Mesodermal cell (in vitro differentiated cells): ENCODE data around the gene ZNF816.
A peak's percentile ranks its signal among the peaks of the same experiment; 100 is the strongest.
"Not testable (repeated sequence)": the region's sequence is repeated elsewhere in the genome, so short reads cannot be mapped to it uniquely, and the experiment has no call there.

Source experiments
- H3K27ac ChIP-seq: 2 replicates; pipeline ENCODE4 v1.7.0; 2013; ENCODE audit warnings: mild to moderate bottlenecking, low read depth, low read length, moderate library complexity; ENCODE audit not compliant: severe bottlenecking
- H3K36me3 ChIP-seq: 2 replicates; pipeline ENCODE4 v1.7.1; 2013; ENCODE audit warnings: mild to moderate bottlenecking, low read length, moderate library complexity; ENCODE audit not compliant: control insufficient read depth, insufficient read depth
- H3K4me1 ChIP-seq: one replicate; pipeline ENCODE4 v1.7.1; 2013; ENCODE audit warnings: mild to moderate bottlenecking, low read length; ENCODE audit not compliant: insufficient read depth, control insufficient read depth, poor library complexity, severe bottlenecking
- H3K4me3 ChIP-seq: 2 replicates; pipeline ENCODE4 v1.7.0; 2013; ENCODE audit warnings: low read length, control low read depth, mild to moderate bottlenecking; ENCODE audit not compliant: insufficient read depth, poor library complexity, severe bottlenecking; ENCODE audit errors: extremely low read depth
- H3K9me3 ChIP-seq: 2 replicates; pipeline ENCODE4 v1.7.1; 2013; ENCODE audit warnings: mild to moderate bottlenecking, low read length, moderate library complexity; ENCODE audit not compliant: control insufficient read depth
- WGBS, 2 experiments: methylation state at CpG; one replicate each; pipeline ENCODE4 v1.1.5; 2013; ENCODE audit warnings: missing lambda C conversion rate in 2 of 2; ENCODE audit not compliant: insufficient coverage in 2 of 2; 5-methylcytosine and 5-hydroxymethylcytosine counted together

Gene ZNF816

DNA sequence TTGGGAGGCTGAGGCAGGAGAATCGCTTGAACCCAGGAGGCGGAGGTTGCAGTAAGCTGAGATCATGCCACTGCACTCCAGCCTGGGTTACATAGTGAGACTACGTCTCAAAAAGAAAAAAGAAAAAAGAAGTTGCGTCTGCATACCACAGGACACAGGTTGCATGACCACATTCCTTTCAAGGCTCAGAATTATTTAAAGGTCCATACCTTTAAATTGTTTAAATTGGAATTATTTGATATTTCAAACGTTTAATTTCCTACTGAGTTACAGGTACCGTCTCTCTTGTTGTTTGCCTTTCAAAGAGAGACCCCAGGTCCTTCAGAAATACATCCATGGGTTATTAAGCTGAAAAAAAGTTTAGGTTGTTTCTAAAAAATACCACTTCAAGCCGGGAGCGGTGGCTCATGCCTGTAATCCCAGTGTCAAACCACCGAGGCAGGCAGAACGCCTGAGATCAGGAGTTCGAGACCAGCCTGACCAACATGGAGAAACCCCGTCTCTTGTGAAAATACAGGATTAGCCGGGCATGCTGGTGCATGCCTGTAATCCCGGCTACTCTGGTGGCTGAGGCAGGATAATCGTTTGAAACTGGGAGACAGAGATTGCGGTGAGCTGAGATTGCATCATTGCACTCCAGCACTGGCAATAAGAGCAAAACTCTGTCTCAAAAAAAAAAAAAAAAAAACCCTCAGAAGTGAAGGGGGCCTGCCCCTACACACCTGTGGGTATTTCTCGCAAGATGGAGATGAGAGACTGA, 18.6 kb downstream of the ZNF816 start:
- H3K36me3 ChIP-seq = peaks cover 14% of the 10 kb centered on the region
- no peak overlapping the region for H3K4me3 ChIP-seq
- no peak overlapping the region for H3K27ac ChIP-seq
- peaks cover 30% of the 10 kb centered on the region for H3K9me3 ChIP-seq
- no peaks in the 10 kb centered on the region for H3K4me1 ChIP-seq
- WGBS, 2 experiments = 93% methylated on average over 13 of the region's 17 CpGs

DNA sequence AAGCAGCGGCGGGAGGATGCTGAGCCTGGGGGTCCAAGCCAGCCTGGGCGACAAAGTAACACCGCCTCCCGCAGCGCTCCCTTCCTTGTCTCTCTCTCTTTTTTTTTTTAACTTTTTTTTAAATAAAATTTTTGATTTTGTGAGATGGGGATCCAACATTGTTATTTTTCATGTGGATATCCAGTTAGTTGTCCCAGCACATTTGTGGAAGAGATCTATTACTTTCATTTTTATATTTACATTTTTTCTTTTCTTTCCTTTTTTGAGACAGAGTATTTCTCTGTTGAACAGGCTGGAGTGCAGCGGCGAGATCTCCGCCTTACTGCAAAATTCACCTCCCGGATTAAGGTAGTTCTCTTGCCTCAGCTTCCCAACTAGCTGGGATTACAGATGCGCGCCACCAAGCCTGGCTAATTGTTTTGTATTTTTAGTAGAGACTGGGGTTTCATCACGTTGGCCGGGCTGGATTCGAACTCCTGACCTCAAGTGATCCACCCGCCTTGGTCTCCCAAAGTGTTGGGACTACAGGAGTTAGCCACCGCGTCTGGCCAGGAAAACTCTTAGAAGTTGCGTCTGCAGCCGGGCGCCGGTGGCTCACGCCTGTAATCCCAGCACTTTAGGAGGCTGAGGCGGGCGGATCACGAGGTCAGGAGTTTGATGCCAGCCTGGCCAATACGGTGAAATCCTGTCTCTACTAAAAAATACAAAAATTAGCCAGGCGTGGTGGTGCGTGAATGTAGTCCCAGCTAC, 19.4 kb downstream of the ZNF816 start:
- peak overlapping the region; percentile 73 for H3K4me3 ChIP-seq
- H3K9me3 ChIP-seq = peaks cover 23% of the 10 kb centered on the region
- H3K36me3 ChIP-seq = peaks cover 11% of the 10 kb centered on the region
- peak overlapping the region; percentile 91 for H3K27ac ChIP-seq
- no peaks in the 10 kb centered on the region for H3K4me1 ChIP-seq
- 83 to 93% methylated on average over 18 to 19 of the region's 29 CpGs for WGBS, 2 experiments

DNA sequence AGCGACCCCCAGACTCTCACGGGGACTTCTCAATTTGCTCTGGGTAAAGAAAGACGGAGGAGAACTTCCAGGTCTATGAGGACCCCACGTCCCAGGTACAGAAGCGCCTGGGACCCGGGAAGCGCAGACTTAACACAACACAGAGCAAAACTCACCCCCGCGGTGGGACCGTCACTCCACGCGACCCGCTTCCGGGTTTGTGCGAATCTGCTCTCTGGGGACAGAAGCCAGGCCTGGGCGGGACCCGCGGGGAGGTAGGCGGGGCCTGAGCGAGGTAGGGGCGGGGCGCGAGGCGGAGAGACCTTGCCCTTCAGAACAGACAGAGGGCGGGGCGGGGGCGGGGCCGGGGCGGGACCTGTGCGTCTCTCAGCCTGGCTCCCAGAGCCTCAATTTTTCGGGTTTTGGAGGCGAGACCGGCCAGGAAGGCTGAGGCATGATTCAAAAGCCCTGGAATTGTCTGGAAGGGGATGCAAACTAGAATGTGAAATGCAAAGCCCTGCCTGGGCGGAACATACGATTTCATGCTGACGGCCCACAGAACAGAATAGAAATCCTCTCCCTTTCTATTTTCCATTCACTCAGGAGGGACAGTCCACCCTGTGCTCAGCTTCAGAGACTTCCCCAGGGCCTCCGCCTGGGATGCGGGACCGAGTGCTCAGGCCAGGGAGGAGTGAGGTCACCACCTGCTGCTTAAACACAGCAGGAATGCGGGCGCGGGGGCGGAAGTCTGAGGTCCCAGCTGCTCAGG, 20.1 kb downstream of the ZNF816 start:
- Histone ChIP-seq H3K27ac (peak overlapping the region; percentile 91), H3K9me3 (peaks cover 19% of the 10 kb centered on the region), H3K36me3 (peaks cover 8% of the 10 kb centered on the region), H3K4me3 (peak overlapping the region; percentile 73), H3K4me1 (no peaks in the 10 kb centered on the region)
- WGBS, 2 experiments = 1% methylated on average over 23 to 26 of the region's 43 CpGs

DNA sequence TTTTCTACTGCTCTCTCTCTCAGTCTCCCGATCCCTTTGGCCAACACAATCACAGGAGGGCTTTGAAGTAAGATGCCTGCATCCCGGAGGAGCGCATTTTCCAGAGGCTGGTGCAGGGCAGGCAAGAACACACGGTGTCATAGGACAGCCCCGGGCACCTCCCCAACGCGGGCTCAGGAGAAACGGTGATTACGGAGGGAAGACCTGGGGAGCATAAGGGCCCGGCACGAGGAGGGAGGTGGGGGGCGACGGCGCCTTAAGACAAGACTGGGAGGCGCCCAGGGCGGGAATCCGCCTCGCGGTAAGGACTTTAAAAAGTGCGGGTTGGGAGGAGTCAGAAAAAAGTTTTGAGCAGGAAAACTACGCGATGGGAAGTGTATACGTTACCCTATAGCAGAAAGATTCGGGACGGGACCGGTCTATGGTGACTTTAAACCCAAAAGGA, 20.7 kb downstream of the ZNF816 start:
- no peaks in the 10 kb centered on the region for H3K4me1 ChIP-seq
- peaks cover 14% of the 10 kb centered on the region for H3K9me3 ChIP-seq
- 1% methylated on average over 21 to 25 of the region's 26 CpGs for WGBS, 2 experiments
- H3K27ac ChIP-seq = peak overlapping the region; percentile 91
- peaks cover 8% of the 10 kb centered on the region for H3K36me3 ChIP-seq
- peak overlapping the region; percentile 73 for H3K4me3 ChIP-seq

DNA sequence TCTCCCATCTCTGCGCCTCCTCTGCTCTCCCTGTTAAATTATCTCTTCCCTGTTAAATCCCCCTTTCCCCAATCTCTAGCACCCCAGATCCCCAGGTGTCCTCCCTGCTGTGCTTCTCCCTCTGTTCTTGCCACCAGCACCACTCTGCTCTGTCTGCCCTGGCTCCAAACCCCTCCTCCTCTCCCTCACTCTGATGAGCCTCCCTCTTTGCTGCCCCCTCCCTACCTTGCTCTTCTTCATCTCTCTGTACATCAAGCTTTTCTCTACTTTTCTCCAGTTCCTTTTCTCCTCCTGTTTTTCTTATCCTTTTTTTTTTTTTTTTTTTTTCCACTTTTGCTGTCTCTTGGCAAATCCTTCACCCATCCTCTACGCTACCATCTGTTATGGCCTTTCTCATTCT, 21.2 kb downstream of the ZNF816 start:
- H3K27ac ChIP-seq = peak overlapping the region; percentile 91
- H3K9me3 ChIP-seq, H3K36me3 ChIP-seq, H3K4me1 ChIP-seq: not testable (repeated sequence)
- peak overlapping the region; percentile 73 for H3K4me3 ChIP-seq
- 73 to 83% methylated on average over 1 of the region's 2 CpGs for WGBS, 2 experiments

DNA sequence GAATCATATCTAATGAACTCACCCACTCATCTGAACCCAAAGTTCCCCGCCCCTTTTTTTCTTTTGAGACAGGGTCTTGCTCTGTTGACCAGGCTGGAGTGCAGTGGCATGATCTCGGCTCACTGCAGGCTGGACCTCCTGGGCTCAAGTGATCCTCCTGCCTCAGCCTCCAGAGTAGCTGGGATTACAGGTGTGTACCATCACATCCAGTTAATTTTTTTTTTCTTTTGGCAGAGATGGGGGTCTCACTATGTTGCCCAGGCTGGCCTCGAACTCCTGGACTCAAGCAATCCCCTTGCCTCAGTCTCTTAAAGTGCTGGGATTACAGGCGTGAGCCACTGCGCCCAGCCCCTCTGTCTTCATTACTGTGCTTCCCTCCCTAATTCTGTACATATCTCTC, 21.8 kb downstream of the ZNF816 start:
- not testable (repeated sequence) for H3K27ac ChIP-seq, H3K9me3 ChIP-seq, H3K36me3 ChIP-seq, H3K4me1 ChIP-seq, H3K4me3 ChIP-seq
- WGBS, 2 experiments = 85 to 90% methylated on average over 4 to 5 of the region's 5 CpGs

DNA sequence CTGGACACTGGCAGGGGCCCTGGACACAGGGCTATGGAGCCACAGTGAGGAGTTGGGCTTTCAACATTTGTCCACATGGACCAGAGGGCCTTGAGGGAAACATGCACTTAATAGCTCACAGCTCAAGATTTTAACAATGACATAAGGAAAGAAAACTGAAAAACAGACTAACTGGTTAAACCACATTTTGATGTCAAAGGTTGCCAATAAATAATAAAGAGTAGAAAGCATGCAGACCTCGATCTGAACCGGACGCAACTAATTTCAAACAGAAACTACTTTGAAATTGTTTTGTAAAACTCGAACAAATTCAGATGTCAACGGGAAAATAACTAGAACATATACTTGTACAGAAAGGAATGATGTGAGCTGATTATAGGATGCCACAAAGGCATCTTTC, 23.9 kb downstream of the ZNF816 start:
- Histone ChIP-seq H3K9me3 (no peaks in the 10 kb centered on the region), H3K4me1 (peaks cover 6% of the 10 kb centered on the region), H3K4me3 (no peak overlapping the region), H3K27ac (no peak overlapping the region), H3K36me3 (peaks cover 23% of the 10 kb centered on the region)
- 100% methylated on average over 3 of the region's 5 CpGs; no CpG with 5 or more reads in 1 of the 2 experiments for WGBS, 2 experiments

DNA sequence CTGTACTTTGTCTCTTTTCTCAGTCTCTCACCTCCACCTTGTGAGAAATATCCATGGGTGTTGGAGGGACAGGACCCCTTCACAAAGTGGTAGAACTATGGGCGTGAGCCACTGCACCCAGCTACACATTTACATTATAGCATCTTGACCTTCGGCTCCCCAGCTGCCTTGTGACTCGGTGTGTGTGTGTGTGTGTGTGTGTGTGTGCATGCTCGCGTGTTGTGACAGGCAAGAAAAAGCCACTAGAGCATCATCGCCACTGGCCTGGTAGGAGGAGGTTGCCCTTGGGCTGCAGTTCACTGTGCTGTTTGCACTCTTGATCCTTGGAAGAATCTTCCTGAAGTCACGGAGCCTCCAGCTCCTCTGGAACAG, 25.7 kb downstream of the ZNF816 start:
- 90 to 95% methylated on average over 2 to 3 of the region's 7 CpGs for WGBS, 2 experiments
- H3K4me1 ChIP-seq = peaks cover 6% of the 10 kb centered on the region
- peak overlapping the region; percentile 2 for H3K27ac ChIP-seq
- no peak overlapping the region for H3K4me3 ChIP-seq
- H3K36me3 ChIP-seq = peaks cover 24% of the 10 kb centered on the region
- H3K9me3 ChIP-seq = no peaks in the 10 kb centered on the region

DNA sequence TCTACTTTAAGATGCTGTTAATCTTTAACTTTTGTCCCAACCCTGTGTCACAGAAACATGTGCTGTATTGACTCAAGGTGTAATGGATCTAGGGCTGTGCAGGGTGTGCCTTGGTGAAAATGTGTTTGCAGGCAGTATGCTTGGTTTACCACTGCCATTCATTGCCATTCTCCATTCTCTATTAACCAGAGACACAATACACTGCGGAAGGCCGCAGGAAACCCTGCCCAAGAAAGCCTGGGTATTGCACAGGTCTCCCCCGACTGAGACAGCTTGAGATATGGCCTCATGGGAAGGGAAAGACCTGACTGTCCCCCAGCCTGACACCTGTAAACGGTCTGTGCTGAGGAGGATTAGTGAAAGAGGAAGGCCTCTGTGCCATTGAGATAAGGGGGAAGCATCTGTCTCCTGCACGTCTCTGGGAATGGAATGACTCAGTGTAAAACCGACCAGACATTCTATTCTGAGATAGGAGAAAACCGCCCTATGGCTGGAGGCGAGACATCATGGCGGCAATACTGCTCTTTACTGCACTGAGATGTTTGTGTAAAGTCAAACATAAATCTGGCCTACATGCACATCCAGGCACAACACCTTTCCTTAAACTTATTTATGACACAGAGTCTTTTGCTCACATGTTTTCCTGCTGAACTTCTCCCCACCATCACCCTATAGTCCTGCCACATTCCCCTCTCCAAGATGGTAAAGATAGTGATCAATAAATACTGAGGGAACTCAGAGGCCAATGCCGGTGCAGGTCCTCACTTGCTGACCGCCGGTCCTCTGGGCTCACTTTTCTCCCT, 26.3 kb downstream of the ZNF816 start:
- 86 to 88% methylated on average over 8 to 10 of the region's 12 CpGs for WGBS, 2 experiments
- H3K4me1 ChIP-seq = peaks cover 6% of the 10 kb centered on the region

DNA sequence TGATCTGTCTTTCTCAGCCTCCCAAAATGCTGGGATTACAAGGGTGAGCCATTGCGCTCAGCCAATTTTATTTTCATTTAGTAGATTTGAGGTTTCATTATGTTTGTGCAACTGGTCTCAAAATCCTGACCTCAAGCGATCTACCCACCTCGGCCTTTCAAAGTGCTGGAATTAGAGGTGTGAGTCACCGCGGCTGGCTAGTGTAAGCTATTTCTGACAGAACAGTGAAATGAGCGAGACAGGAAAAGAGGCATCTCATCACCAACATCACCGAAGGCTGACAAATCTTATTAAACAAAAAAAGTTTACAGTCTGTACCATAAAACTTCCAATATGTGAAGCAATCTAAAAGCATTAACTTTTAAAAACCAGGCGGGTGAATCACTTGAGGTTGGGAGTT, 27.2 kb downstream of the ZNF816 start:
- WGBS, 2 experiments = 90 to 91% methylated on average over 4 to 7 of the region's 8 CpGs
- H3K9me3 ChIP-seq = no peaks in the 10 kb centered on the region
- no peak overlapping the region for H3K27ac ChIP-seq

More for the DNA sequence above, 26.3 kb downstream of the ZNF816 start:
- H3K9me3 ChIP-seq = no peaks in the 10 kb centered on the region
- H3K36me3 ChIP-seq = peaks cover 24% of the 10 kb centered on the region
- H3K27ac ChIP-seq = peak overlapping the region; percentile 51
- H3K4me3 ChIP-seq = no peak overlapping the region

More for the DNA sequence above, 27.2 kb downstream of the ZNF816 start:
- Histone ChIP-seq H3K4me1 (peaks cover 6% of the 10 kb centered on the region), H3K4me3 (no peak overlapping the region), H3K36me3 (peaks cover 24% of the 10 kb centered on the region)
